Osteocyte (in vitro differentiated cells): ENCODE data around the gene NPDC1. TPM values are rescaled to one million over a fixed set of nuclear protein-coding genes. Genes with fewer than 3 reads are reported as not detected.

Experiments used
- DNase-seq: peaks from one replicate; pipeline ENCODE4 v3.0.0; 2021; ENCODE audit warnings: mixed read lengths; ENCODE audit not compliant: unreplicated experiment; ENCODE audit errors: extremely low spot score
- H3K27ac Mint-ChIP-seq: one replicate; pipeline ENCODE4 v1.8.0; 2021; ENCODE audit warnings: mild to moderate bottlenecking, mixed read lengths; ENCODE audit not compliant: unreplicated experiment
- H3K27me3 Mint-ChIP-seq: one replicate; pipeline ENCODE4 v1.8.0; 2021; ENCODE audit warnings: mixed read lengths; ENCODE audit not compliant: unreplicated experiment
- H3K36me3 Mint-ChIP-seq: one replicate; pipeline ENCODE4 v1.8.0; 2021; ENCODE audit warnings: mixed read lengths; ENCODE audit not compliant: unreplicated experiment
- H3K4me1 Mint-ChIP-seq: one replicate; pipeline ENCODE4 v1.8.0; 2021; ENCODE audit warnings: mixed read lengths; ENCODE audit not compliant: unreplicated experiment
- H3K4me3 Mint-ChIP-seq: one replicate; pipeline ENCODE4 v1.8.0; 2021; ENCODE audit warnings: mild to moderate bottlenecking, moderate library complexity, mixed read lengths; ENCODE audit not compliant: unreplicated experiment
- H3K9me3 Mint-ChIP-seq: one replicate; pipeline ENCODE4 v1.8.0; 2021; ENCODE audit warnings: mixed read lengths; ENCODE audit not compliant: unreplicated experiment
- total RNA-seq: library from RNA; stranded (reverse); gene quantifications from 2 replicates; pipeline ENCODE4 v1.2.1, GENCODE V29; 2021
- TF ChIP-seq, protein P1 (sequence below): fragments of 200-600 bp; sonication (generic); IDR thresholded peaks from 2 replicates; pipeline ENCODE4 v1.5.0; 2021; ENCODE audit warnings: antibody characterized with exemption, mild to moderate bottlenecking, moderate library complexity

NPDC1 gene
- total RNA-seq, 1 donor from 2014 or later: 91.0 TPM

DNA sequence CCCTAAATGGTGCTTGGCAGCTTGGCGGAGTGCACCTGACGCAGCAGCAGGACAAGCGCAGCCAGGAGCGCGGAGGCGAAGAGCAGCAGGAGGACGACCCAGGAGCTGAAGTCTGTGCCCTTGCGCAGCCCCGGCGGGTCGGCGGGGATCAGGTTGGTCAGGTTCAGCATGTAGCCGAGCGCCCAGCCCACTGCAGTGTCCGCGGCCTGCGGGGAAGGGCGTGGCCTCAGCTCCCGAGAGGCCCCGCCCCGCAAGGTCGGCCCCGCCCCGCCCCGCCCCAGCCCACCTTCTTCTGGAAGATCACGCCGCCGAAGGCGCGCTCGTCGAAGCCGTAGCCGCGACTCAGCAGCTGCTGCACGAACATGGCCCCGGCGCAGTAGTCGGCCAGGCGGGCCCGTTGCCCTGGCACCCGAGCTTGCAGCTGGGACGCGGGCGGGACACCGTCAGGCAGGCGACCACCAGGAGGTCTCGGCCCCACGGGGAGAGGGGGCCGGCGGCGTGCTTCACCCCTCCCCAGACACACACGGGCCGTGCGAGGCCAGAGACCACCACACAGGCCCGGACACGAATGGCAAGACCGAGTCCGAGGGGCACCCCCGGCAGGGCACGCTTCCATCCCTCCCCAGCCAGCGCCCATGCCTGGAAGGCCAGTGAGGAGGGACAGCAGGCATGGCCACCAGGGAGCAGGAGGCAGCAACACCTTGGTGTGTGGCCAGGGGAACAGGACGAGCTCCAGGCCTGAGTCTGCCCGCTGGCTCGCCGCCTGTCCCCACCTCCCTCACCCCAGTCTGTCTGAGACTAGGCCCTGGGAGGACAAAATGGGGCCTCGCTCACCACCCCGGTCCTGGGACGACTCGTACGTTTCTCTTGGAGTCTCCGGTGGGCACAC lies 2.9 kb upstream of the NPDC1 start:
- H3K9me3 Mint-ChIP-seq: no peaks in the 10 kb centered on the region
- TF ChIP-seq, protein P1, sequence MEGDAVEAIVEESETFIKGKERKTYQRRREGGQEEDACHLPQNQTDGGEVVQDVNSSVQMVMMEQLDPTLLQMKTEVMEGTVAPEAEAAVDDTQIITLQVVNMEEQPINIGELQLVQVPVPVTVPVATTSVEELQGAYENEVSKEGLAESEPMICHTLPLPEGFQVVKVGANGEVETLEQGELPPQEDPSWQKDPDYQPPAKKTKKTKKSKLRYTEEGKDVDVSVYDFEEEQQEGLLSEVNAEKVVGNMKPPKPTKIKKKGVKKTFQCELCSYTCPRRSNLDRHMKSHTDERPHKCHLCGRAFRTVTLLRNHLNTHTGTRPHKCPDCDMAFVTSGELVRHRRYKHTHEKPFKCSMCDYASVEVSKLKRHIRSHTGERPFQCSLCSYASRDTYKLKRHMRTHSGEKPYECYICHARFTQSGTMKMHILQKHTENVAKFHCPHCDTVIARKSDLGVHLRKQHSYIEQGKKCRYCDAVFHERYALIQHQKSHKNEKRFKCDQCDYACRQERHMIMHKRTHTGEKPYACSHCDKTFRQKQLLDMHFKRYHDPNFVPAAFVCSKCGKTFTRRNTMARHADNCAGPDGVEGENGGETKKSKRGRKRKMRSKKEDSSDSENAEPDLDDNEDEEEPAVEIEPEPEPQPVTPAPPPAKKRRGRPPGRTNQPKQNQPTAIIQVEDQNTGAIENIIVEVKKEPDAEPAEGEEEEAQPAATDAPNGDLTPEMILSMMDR: no peak
- no peak overlapping the region for H3K27ac Mint-ChIP-seq
- H3K27me3 Mint-ChIP-seq: peaks cover 17% of the 10 kb centered on the region
- H3K4me3 Mint-ChIP-seq: no peak overlapping the region
- peaks cover 10% of the 10 kb centered on the region for H3K4me1 Mint-ChIP-seq
- no peak for DNase-seq
- no peaks in the 10 kb centered on the region for H3K36me3 Mint-ChIP-seq

DNA sequence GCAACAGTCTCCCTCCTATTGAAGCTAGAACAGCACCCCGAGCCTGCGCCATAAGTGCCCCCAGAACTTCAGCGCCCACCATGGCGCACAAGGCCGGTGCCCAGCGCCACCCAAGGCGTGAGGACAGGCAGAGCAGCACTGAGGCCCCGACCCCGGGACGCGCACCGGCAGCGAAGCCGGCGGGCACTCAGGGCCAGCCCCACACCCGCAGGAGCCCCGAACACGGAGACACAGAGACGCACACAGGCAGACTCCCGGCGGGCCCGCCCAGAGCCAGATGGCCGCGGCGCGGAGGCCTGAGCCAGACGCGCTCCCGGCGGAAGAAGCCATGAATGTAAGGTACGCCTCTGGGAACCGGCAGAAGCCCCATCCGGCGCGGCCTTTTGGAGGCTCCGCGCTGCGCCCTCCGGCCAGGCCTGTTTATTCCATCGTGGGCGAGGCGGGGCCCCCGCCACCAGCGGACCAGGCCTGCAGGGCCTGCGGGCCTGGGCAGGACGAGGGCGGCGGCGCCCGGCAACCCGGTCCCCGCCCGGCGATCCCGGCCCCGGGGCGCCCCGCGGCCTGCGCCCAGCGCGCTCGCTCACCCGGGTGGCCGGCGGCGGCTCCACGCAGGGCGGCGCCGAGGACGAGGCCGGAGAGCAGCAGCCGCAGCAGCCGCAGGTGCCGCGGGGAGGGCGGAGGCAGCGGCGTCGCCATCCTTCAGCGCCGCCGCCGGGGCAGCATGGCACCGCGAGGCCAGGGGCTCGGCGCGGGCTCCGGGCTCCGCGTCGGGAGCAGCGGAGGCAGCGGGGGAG lies 486 bp downstream of the NPDC1 start:
- Mint-ChIP-seq H3K27me3 (peaks cover 13% of the 10 kb centered on the region), H3K27ac (no peak overlapping the region), H3K9me3 (no peaks in the 10 kb centered on the region), H3K4me1 (peaks cover 10% of the 10 kb centered on the region), H3K4me3 (peak overlapping the region; percentile 72), H3K36me3 (no peaks in the 10 kb centered on the region)
- no peak for DNase-seq
- TF ChIP-seq, protein P1: no peak

DNA sequence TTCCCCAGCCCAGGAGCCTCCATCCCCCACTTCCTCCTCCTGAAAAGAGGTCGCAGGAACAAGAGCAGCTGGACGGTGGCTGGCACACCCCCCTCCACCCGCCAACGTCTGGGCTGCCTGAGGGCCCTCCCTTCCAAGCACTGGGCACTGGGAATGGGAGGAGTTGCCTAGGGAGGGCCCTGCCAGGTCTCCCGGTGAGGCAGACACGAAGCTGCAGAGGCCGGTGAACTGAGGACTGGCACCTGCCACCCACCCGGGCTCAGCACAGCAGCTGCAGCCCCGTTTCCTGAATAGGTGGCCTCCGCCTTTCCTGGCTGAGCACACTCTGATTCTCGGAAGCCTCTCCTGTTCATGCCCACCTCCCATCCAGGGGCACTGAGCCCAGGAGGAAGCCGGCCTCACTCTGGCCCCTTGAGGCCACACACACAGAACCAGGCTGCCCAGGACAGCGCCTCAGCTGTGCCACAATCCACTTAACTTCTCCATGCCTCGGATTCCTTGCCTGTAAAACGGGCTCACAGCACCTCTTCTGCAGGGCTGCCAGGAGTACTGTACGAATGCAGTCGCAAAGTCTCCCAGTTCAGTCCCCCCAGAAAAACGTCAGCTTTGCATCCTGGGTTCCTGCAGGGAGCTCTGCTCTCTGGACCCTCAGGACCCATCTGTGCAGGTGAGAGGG lies 1.3 kb downstream of the NPDC1 start:
- Mint-ChIP-seq H3K4me3 (peak overlapping the region; percentile 63), H3K27me3 (peaks cover 9% of the 10 kb centered on the region), H3K4me1 (peaks cover 10% of the 10 kb centered on the region), H3K27ac (no peak overlapping the region), H3K9me3 (no peaks in the 10 kb centered on the region), H3K36me3 (no peaks in the 10 kb centered on the region)
- no peak for DNase-seq
- TF ChIP-seq, protein P1: no peak

DNA sequence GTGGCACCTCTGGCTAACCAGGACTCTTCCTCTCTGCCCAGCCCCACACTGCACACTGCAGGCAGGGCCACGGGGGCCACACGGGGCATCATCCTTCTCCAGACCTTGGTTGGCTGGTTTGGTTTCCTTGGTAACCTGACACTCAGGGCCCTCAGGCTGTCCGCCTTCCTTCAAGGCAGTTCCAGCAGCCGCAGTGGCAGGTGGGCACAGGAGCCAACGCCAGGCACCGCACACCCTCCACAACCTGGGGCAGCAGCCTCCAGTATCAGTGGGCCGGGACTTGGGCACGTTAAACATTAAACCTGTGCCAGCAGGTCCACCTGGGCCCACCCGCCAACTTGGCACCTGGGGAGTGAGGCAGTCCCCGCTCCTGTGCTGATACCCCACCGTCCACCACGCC lies 1.9 kb downstream of the NPDC1 start:
- Mint-ChIP-seq H3K4me1 (peaks cover 9% of the 10 kb centered on the region), H3K36me3 (no peaks in the 10 kb centered on the region), H3K27ac (no peak overlapping the region), H3K27me3 (peaks cover 6% of the 10 kb centered on the region), H3K9me3 (no peaks in the 10 kb centered on the region), H3K4me3 (no peak overlapping the region)
- TF ChIP-seq, protein P1: no peak
- no peak for DNase-seq
